Endothelial cell of hepatic sinusoid (primary cell): ENCODE measurements around the gene TRAF2.

Experiments
- in situ Hi-C: cut with HindIII; loops from 2 replicates; pipeline ENCODE4 v1.10.0; 2017; ENCODE audit warnings: low sequenced_read_pairs

Gene TRAF2

GRCh38 chr9:136907011-136907914 is 20.9 kb downstream of the TRAF2 start:
- in situ Hi-C loops: no loop called here

DNA sequence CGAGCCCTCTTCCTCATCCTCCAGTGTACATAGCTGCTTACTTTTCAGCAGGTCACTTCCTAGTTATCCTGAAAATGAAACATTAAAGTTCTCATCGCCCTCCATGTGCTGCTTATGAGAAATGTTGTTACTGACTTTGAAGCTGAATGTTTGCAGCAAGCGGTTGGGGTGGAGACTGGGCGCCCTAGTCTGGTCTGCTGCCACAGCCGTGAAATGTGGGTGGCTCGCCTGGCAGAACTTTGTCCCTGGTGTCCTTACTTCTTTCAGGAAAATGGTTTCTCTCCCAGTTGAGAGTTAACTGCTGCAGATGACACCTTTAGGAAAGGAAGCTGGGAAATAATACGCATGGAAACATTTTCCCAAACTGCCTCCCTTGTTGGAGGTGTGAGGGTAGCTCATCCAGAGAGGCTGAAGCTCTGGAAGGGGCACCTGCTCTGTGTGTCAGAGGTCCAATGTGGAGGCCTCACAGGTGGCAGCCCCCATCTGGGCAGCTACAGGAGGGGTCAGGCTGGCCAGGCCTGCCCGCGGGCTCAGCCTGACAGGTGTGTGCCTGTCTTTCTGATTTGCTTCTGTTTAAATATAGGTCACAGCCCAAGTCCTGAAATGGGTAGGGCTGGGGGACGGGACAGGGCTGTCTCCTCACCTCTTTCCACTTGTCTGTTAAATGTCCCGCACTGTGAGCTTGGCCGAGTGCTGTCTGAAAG is 24.0 kb downstream of the TRAF2 start:
- in situ Hi-C loops: no loop called here

DNA sequence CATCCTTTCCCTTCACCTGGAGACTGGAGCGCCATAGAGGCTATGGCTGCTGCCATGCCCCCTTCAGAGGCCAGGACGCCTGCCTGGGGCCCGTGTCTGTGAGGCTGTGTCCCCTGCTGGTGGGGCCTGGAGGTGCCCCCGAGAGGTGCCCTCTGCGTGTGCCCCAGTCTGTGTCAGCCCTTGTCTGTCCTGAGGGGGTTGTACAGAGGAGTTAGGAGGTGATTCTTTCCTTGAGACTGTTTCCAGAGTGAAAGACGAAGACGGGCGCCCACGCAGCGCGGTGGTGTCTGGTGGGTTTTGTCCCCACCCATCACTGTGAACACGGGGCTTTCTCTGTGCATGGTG is 24.6 kb downstream of the TRAF2 start:
- in situ Hi-C loops: no loop called here

- in situ Hi-C loops: no loop called here
These were observed 27.6 kb downstream of the TRAF2 start for GRCh38 chr9:136913701-136914438.

- in situ Hi-C loops: no loop called here
These were observed 29.5 kb downstream of the TRAF2 start for GRCh38 chr9:136915632-136916329.

DNA sequence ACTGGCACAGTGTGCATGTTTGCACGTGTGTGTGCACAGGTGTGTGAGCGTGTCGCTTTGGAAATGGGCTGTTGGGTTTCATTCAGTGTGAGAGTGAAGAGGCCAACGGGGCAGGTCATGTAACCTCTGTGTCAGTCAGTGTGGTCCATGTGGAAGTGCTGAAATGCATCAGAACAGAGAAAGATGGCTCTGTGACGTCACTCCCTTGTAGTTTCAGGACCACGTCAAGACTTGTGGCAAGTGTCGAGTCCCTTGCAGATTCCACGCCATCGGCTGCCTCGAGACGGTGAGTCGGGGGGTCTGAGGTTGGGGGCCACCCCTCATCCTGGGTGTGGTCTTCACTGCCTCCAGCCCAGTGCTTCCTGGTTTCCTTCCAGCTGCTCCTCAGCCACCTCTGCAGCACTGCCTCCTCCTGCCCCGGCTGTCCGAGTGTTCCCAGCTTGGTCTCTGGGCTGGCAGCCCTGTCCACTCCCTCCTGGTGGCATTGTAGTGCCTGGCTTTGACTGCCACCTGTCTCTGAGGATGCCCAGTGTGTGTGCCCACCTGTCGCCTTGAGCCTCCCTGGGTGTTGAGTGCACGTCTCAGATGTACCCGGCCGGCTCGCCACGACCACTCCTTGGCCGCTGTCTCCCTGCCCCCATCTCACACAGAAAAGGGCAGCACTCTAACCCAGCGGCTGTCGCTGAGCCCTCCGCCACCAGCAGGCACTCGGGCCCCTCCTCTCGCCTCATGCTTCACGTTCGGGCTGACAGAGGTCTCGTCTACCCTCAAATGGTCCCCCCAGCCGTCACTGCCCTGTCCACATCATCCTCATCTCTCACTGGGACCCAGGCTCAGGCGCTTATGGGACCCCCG is 30.2 kb downstream of the TRAF2 start:
- in situ Hi-C loops: no loop called here

DNA sequence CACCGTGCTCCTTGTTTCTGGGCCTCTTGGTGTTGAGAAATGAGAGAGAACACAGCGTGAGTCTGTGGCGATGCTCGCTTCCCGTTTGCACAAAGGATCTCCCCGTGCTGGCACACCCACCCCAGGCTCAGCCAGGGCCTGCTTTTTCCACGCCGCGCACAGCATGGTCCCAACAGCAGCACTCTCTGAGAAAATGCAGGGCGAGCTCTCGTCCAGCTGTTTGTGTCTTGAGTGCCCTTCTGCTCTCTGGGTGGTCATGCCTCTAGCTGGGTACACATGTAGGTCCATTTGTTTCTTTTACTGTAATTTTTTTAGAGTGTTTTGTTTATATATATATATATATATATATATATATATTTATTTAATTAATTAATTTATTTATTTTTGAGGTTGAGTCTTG is 31.6 kb downstream of the TRAF2 start:
- in situ Hi-C loops: no loop called here

- in situ Hi-C loops: no loop called here
These were observed 33.8 kb downstream of the TRAF2 start for GRCh38 chr9:136920069-136920468.

GRCh38 chr9:136920734-136921231 is 34.5 kb downstream of the TRAF2 start:
- in situ Hi-C loops: no loop called here

DNA sequence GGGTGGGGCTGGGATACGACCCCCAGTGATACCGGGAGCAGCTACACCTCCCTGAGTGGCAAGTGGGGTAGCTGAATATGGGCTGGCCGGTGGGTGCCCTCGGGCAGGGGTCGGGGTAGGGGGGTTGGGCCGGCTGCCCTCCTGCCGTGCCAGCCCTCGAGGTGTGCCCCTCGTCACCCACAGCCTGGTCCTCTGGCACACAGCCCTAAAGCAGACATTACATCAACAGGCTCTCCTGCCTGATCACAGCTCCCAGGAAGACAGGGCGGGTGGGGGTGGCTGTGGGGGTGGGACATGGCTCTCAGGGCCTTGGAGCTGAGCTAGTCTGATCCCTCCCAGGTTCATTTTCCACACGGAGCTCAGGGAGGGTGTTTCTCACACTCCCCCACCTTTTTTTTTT is 35.0 kb downstream of the TRAF2 start:
- in situ Hi-C loops: no loop called here

- in situ Hi-C loops: no loop called here
These were observed 35.4 kb downstream of the TRAF2 start for GRCh38 chr9:136921718-136922117.

GRCh38 chr9:136922540-136922939 is 36.2 kb downstream of the TRAF2 start:
- in situ Hi-C loops: no loop called here

- in situ Hi-C loops: no loop called here
These were observed 37.6 kb downstream of the TRAF2 start for GRCh38 chr9:136923881-136924280.

DNA sequence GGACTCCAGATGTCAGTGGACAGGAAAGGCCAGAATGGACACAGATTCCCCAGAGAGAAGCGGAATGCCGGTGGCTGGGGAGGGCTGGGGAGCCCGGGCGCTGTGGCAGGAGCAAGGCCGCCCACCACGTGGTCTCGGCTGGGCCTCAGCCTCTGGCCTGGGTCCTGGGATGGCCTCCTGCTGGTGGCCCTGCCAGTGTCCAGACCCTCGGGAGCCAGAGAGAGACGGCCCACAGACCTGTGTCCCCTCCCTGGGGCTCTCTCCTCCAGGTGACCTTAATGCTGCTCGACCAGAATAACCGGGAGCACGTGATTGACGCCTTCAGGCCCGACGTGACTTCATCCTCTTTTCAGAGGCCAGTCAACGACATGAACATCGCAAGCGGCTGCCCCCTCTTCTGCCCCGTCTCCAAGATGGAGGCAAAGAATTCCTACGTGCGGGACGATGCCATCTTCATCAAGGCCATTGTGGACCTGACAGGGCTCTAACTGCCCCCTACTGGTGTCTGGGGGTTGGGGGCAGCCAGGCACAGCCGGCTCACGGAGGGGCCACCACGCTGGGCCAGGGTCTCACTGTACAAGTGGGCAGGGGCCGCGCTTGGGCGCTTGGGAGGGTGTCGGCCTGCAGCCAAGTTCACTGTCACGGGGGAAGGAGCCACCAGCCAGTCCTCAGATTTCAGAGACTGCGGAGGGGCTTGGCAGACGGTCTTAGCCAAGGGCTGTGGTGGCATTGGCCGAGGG is 39.3 kb downstream of the TRAF2 start:
- in situ Hi-C loops: loop anchor here (5.0 to 25.0 kb wide), 3 partner anchors 38 to 237 kb away; partner anchors contain the start of genes AJM1, LRRC26, TMEM210 and TRAF2

- in situ Hi-C loops: loop anchor here (5.0 to 25.0 kb wide), 3 partner anchors 39 to 236 kb away; partner anchors contain the start of genes AJM1, LRRC26, TMEM210 and TRAF2
These were observed 39.9 kb downstream of the TRAF2 start for GRCh38 chr9:136926154-136926704.

GRCh38 chr9:136926749-136927148 is 40.4 kb downstream of the TRAF2 start:
- in situ Hi-C loops: loop anchor here (5.0 to 25.0 kb wide), 3 partner anchors 39 to 236 kb away; partner anchors contain the start of genes AJM1, LRRC26, TMEM210 and TRAF2

DNA sequence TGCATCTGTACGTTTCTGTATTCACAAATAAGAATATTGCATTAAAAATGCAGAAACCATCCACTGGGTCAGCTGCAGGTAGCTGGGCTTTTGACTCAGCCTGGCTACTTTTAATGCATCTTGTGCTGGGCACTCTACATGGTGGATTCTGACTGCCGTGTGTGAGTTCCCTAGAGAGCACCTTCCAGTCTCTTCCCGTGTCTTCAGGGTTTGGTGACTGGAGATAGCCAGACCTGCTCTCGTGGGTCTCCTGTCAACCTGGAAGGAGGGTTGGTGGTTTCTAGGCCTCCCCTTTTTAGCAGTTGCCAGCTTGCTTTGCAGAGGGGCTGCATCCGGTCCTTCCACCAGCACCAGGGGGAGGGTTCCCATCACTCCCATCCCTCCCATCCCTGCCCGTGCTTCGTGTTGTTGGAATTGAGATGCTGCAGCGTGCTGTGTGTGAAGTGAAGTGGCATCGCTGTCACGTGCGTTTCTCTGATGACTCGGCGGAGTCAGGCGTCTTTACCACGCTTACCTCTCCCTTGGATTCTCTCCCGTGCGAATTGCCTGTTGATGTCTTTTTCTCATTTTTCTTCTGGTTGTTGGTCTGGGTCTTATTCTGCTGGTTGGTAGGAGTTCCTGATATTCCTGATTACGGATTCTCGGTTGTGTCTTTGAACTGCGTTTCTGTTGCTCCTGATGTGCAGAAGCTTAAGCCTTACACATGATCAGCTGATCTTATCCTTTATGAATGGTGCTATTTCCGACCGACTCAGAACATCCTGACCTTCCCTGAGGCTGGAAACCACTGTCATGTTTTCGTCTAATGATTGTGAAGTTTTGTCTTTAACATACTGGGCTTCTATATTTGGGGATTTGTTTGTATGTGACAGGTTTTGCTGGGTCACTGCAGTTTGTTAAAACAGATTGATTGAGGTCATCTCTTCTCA is 41.3 kb downstream of the TRAF2 start:
- in situ Hi-C loops: loop anchor here (5.0 to 25.0 kb wide), 3 partner anchors 40 to 235 kb away; partner anchors contain the start of genes AJM1, LRRC26, TMEM210 and TRAF2
